Measurements from ENCODE around the gene HOXB13. TPM values are rescaled to one million over a fixed set of nuclear protein-coding genes. Genes with fewer than 3 reads are reported as not detected.

The HOXB13 gene
- total RNA-seq, result not detected

- DNase-seq (ENCODE audit: low spot score in 2 of 2) (no peak), FAIRE-seq (no peak)
These were observed at the start of gene HOXB13 for GRCh38 chr17:48728232-48729231. TSS of gene HOXB13 (minus strand) at chr17:48728750. CDS start at chr17:48728593, 157 bp downstream.

GRCh38 chr17:48776602-48777001 lies 48.1 kb upstream of the HOXB13 start:
- DNase-seq (ENCODE audit: low spot score in 2 of 2), result no peak
- no peak for FAIRE-seq

GRCh38 chr17:48773245-48773644 lies 44.7 kb upstream of the HOXB13 start:
- DNase-seq (ENCODE audit: low spot score in 2 of 2) (no peak), FAIRE-seq (no peak)

GRCh38 chr17:48770954-48771353 lies 42.4 kb upstream of the HOXB13 start:
- DNase-seq (ENCODE audit: low spot score in 2 of 2), result no peak
- FAIRE-seq, result no peak

- FAIRE-seq (no peak), DNase-seq (ENCODE audit: low spot score in 2 of 2) (no peak)
These were observed 40.6 kb upstream of the HOXB13 start for GRCh38 chr17:48769009-48769675.

GRCh38 chr17:48767263-48767774 lies 38.8 kb upstream of the HOXB13 start:
- FAIRE-seq, result no peak
- DNase-seq (ENCODE audit: low spot score in 2 of 2), result no peak

- DNase-seq (ENCODE audit: low spot score in 2 of 2) (no peak), FAIRE-seq (no peak)
These were observed 32.6 kb upstream of the HOXB13 start for GRCh38 chr17:48761114-48761513.

- no peak for DNase-seq (ENCODE audit: low spot score in 2 of 2)
- no peak for FAIRE-seq
These were observed 31.9 kb upstream of the HOXB13 start for GRCh38 chr17:48760411-48760810.

GRCh38 chr17:48759288-48759687 lies 30.7 kb upstream of the HOXB13 start:
- FAIRE-seq (no peak), DNase-seq (ENCODE audit: low spot score in 2 of 2) (no peak)

GRCh38 chr17:48757524-48757961 lies 29.0 kb upstream of the HOXB13 start:
- DNase-seq (ENCODE audit: low spot score in 2 of 2), result no peak
- FAIRE-seq, result no peak

- DNase-seq (ENCODE audit: low spot score in 2 of 2), result no peak
- FAIRE-seq, result no peak
These were observed 28.3 kb upstream of the HOXB13 start for GRCh38 chr17:48756830-48757251.

GRCh38 chr17:48755356-48755755 lies 26.8 kb upstream of the HOXB13 start:
- FAIRE-seq (no peak), DNase-seq (ENCODE audit: low spot score in 2 of 2) (no peak)

- no peak for FAIRE-seq
These were observed 26.1 kb upstream of the HOXB13 start for GRCh38 chr17:48754500-48755261.

GRCh38 chr17:48753794-48754499 lies 25.4 kb upstream of the HOXB13 start:
- no peak for FAIRE-seq

More at GRCh38 chr17:48754500-48755261, 26.1 kb upstream of the HOXB13 start:
- no peak for DNase-seq (ENCODE audit: low spot score in 2 of 2)

GRCh38 chr17:48752399-48753288 lies 24.1 kb upstream of the HOXB13 start:
- DNase-seq (ENCODE audit: low spot score in 2 of 2) (no peak), FAIRE-seq (no peak)

More at GRCh38 chr17:48753794-48754499, 25.4 kb upstream of the HOXB13 start:
- no peak for DNase-seq (ENCODE audit: low spot score in 2 of 2)

- FAIRE-seq, result no peak
- DNase-seq (ENCODE audit: low spot score in 2 of 2), result peak in 1 of 2 donors; percentile 21
These were observed 23.3 kb upstream of the HOXB13 start for GRCh38 chr17:48751733-48752398.

- no peak for FAIRE-seq
- DNase-seq (ENCODE audit: low spot score in 2 of 2), result no peak
These were observed 22.6 kb upstream of the HOXB13 start for GRCh38 chr17:48751172-48751571.

Measured in frontal cortex (tissue), 4 donors.